NT2/D1 (cell line): ENCODE measurements around the gene EML4.
"Not testable (repeated sequence)": the region's sequence is repeated elsewhere in the genome, so short reads cannot be mapped to it uniquely, and the experiment has no call there.

Source experiments
- DNase-seq: peaks from one replicate; pipeline ENCODE4 v3.0.0-alpha.2; 2011; ENCODE audit warnings: low read depth, low spot score
- H3K27me3 ChIP-seq: 2 replicates; pipeline ENCODE4 v1.6.0; 2011; ENCODE audit warnings: mild to moderate bottlenecking; ENCODE audit not compliant: insufficient read length, insufficient read depth
- H3K36me3 ChIP-seq: 2 replicates; pipeline ENCODE4 v1.6.1; 2011; ENCODE audit warnings: mild to moderate bottlenecking, low read length, mixed read lengths; ENCODE audit not compliant: insufficient read depth, insufficient read length
- H3K4me1 ChIP-seq: 2 replicates; pipeline ENCODE4 v1.5.1; 2011; ENCODE audit not compliant: insufficient read depth, insufficient read length
- H3K4me3 ChIP-seq: 2 replicates; pipeline ENCODE4 v1.5.1; 2011; ENCODE audit warnings: low read depth; ENCODE audit not compliant: insufficient read length
- H3K9ac ChIP-seq: 2 replicates; pipeline ENCODE4 v1.6.0; 2011; ENCODE audit warnings: low read depth; ENCODE audit not compliant: insufficient read length
- H3K9me3 ChIP-seq: 2 replicates; pipeline ENCODE4 v1.5.1; 2011; ENCODE audit warnings: mild to moderate bottlenecking, low read length; ENCODE audit not compliant: insufficient read depth
- SUZ12 ChIP-seq: IDR thresholded peaks from 2 replicates; pipeline ENCODE4 v1.6.1; 2011; ENCODE audit not compliant: insufficient read length, insufficient read depth; ENCODE audit errors: extremely low read depth
- YY1 ChIP-seq: IDR thresholded peaks from 2 replicates; pipeline ENCODE4 v1.6.1; 2011; ENCODE audit not compliant: insufficient read length, insufficient read depth
- ZNF274 ChIP-seq: IDR thresholded peaks from 2 replicates; pipeline ENCODE4 v1.6.1; 2011; ENCODE audit warnings: mild to moderate bottlenecking, low read depth, low read length

Gene EML4

DNA sequence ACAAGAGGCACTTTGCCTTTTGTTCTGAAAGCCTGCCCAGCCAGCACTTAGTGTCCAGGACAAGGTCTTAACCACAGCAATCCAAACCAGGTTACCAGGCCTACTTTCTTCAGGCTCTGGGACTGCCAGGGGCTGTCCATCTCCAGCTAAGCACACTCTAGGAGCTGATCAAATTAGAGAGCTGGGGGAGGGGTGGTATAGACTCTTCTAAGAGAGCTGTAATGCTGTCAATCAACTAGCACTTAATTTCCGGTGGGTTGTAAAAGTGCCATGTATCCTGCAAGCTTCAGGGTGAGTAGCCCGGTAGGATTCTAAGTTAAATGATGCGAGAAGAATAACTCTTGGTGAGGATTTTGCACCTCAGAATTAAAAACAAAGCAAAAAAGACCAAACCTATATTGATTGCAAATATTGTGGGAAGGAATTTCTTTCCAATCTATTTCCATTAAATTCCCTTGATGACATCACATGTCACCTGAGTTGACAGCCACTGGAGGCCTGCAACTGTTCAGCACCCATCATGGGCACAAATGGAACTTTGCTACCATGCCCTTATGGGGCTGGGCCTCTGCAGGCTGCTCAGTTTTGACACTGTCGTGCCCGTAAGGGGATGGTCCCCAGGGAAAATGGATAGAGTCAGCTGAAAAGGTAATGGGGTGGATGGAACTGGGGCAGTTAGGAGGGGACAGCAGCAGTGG is 200.5 kb downstream of the EML4 start:
- no peaks in the 10 kb centered on the region for H3K9me3 ChIP-seq
- no peaks in the 10 kb centered on the region for H3K36me3 ChIP-seq
- DNase-seq, result no peak
- no peak for TF ChIP-seq YY1
- TF ChIP-seq ZNF274, result no peak
- TF ChIP-seq SUZ12, result no peak
- H3K27me3 ChIP-seq, result no peaks in the 10 kb centered on the region
- H3K9ac ChIP-seq, result no peak overlapping the region
- no peak overlapping the region for H3K4me3 ChIP-seq
- H3K4me1 ChIP-seq, result no peaks in the 10 kb centered on the region

DNA sequence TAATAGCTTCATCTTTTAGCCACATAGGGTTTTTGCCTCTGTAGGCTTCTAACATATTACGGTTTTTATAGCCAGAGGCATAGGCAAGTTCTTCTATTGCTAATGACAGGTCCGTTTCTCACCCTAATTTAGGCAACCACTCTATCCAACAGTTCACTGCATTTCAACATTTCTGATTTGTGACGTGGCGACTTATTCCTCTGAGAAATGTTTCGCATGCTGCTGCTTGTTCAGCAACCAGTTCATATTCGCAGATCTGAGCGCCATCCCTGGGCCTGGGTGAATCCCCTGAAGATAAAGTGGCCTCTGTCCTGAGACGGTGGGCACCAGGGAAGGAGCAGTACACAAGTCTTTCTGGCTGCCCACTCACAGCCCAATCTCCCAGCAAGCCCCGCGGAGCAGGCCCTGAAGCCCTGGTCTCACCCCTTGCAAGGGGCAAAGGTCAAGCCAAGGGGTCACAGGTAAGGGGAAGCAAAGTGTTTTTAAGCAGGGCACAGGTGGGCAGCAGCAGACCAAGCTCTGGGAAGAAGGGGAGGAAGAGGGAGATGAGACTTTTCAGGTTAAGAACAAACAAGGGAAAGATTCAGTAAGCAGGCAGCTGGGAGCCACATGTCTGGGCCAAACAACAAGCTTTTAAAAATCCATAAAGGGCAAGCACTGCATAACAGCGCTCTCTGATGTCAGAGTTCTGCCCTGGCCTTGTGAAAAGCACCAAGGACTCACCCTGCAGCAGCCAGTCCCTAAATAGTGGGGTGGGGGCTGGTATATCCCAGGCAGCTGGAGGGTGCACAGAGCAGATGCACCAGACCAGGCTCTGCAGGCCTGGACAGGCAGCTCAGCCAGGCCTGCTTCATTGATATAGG is 202.7 kb downstream of the EML4 start:
- DNase-seq, result no peak
- TF ChIP-seq ZNF274 (no peak), YY1 (no peak), SUZ12 (no peak)
- Histone ChIP-seq H3K36me3 (no peaks in the 10 kb centered on the region), H3K4me1 (no peaks in the 10 kb centered on the region), H3K9me3 (no peaks in the 10 kb centered on the region), H3K9ac (no peak overlapping the region), H3K4me3 (no peak overlapping the region), H3K27me3 (no peaks in the 10 kb centered on the region)

DNA sequence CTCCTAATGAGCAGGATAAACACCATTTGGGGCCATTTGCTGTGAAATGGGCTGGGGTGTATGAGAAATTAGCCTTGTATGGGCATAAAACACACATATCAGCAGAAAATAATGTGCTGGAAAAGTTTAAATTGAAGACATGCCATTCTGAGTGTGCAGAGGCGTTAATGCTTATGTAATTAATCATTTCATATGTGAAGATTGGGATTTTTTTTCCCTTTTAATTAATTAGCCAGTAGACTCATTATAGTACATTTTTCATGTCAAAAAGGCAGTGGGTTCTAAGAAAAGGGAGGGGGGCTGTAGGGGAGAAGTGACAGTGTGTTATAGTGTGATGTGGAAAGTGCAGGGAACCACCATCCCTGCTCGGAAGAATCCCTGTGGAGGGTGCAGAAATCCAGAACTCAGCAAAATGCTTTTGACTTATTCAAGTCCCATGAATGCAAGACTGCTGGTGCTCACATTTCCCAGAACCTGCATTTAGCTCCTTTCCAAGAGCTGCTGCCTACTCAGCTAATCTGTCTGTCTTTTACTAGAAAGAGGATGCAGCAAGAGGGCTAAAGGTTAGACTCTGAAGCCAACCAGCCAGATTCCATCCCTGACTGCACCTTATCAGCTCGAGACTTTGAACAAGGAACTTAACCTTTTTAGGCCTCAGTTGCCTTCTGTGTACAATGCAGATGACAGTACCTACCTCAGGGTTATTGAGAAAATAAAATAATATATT is 203.5 kb downstream of the EML4 start:
- Histone ChIP-seq H3K9me3 (no peaks in the 10 kb centered on the region), H3K4me1 (no peaks in the 10 kb centered on the region), H3K27me3 (no peaks in the 10 kb centered on the region), H3K36me3 (no peaks in the 10 kb centered on the region), H3K4me3 (no peak overlapping the region), H3K9ac (no peak overlapping the region)
- no peak for TF ChIP-seq YY1
- TF ChIP-seq SUZ12, result no peak
- no peak for TF ChIP-seq ZNF274
- no peak for DNase-seq

DNA sequence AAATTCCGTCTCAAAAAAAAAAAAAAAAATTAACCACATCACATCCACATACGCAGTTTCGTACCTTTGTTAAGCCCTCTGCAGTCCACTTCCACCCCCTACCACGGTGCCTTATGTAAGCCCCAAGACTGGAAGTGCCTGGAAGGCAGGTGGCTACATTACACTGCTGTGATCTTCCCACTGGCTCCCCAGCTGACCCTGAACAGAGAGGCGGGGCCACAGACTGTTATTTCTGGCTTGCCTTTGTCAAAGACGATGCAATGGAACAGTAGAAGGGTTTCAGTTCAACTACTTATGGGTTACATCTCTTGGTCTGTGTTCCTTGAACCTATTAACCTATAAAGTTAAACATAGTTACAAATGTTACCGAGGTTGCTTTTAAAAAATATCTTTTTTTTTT is 207.6 kb downstream of the EML4 start:
- DNase-seq, result no peak
- no peak overlapping the region for H3K4me3 ChIP-seq
- no peaks in the 10 kb centered on the region for H3K36me3 ChIP-seq
- no peak overlapping the region for H3K9ac ChIP-seq
- no peaks in the 10 kb centered on the region for H3K27me3 ChIP-seq
- H3K4me1 ChIP-seq, result no peaks in the 10 kb centered on the region
- no peaks in the 10 kb centered on the region for H3K9me3 ChIP-seq
- TF ChIP-seq YY1 (no peak), ZNF274 (no peak), SUZ12 (no peak)

DNA sequence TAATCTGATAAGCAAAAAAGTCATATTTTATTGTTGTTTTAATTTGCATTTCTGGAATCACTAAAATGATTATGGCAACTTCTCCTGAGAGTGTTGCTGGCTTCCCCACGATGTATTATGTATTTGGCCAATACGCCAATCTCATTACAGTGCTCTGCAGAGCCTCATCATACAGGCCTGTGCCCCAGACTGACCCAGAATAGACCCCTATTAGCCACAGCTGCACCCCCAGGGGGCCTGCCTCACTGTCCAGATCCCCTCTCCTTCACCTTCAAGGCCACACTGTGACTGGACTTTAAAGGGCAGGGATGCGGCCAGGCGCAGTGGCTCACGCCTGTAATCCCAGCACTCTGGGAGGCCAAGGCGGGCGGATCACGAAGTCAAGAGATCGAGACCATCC is 209.3 kb downstream of the EML4 start:
- no peaks in the 10 kb centered on the region for H3K36me3 ChIP-seq
- TF ChIP-seq YY1, result no peak
- TF ChIP-seq SUZ12, result no peak
- no peak for TF ChIP-seq ZNF274
- no peaks in the 10 kb centered on the region for H3K4me1 ChIP-seq
- no peaks in the 10 kb centered on the region for H3K27me3 ChIP-seq
- no peaks in the 10 kb centered on the region for H3K9me3 ChIP-seq
- no peak for DNase-seq
- H3K9ac ChIP-seq, result no peak overlapping the region
- H3K4me3 ChIP-seq, result no peak overlapping the region

DNA sequence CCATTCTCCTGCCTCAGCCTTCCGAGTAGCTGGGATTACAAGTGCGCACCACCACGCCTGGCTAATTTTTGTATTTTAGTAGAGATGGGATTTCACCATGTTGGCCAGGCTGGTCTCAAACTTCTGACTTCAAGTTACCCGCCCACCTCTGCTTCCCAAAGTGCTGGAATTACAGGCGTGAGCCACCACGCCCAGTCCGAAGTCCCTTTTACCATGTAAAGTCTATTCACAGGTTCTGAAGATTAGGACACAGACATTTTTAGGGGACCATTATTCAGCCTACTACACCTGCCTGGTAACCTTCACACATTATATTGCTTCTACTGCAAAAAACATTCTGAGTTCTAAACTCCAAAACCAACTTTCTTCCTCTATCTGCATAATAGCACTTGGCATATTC is 210.9 kb downstream of the EML4 start:
- H3K9ac ChIP-seq, H3K27me3 ChIP-seq, H3K36me3 ChIP-seq, H3K4me3 ChIP-seq, H3K4me1 ChIP-seq, H3K9me3 ChIP-seq, DNase-seq: not testable (repeated sequence)

DNA sequence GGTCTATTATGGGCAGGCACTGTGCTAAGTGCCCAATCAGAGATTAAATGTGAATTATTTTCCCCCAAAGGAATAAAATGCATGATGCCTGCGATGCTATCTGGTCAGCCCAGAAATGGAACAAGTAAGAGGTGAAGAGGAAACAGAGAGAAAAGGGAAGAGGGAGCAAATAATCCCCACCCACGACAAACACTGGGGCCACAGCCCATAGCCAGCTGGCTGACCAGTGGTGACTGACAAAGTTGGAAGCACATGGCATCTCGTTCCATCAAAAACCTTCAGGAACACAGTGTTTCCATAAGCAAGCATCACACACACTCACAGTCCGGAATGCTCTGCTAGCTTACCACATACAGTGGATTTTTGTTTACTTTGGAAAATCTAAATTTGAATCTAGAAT is 213.0 kb downstream of the EML4 start:
- H3K36me3 ChIP-seq, result no peaks in the 10 kb centered on the region
- no peak for DNase-seq
- no peaks in the 10 kb centered on the region for H3K9me3 ChIP-seq
- TF ChIP-seq YY1 (no peak), ZNF274 (no peak), SUZ12 (no peak)
- H3K9ac ChIP-seq, result no peak overlapping the region
- H3K27me3 ChIP-seq, result no peaks in the 10 kb centered on the region
- no peaks in the 10 kb centered on the region for H3K4me1 ChIP-seq
- H3K4me3 ChIP-seq, result no peak overlapping the region
